Mononuclear cell (primary cell): ENCODE data around the gene VPS11. TPM values are rescaled to one million over a fixed set of nuclear protein-coding genes. Genes with fewer than 3 reads are reported as not detected.
A peak's percentile ranks its signal among the peaks of the same experiment; 100 is the strongest.
"Not testable (repeated sequence)": the region's sequence is repeated elsewhere in the genome, so short reads cannot be mapped to it uniquely, and the experiment has no call there.

ENCODE experiments used
- H3K27me3 ChIP-seq: 2 replicates; pipeline ENCODE4 v1.6.0; 2011; ENCODE audit warnings: low read length, control low read depth; ENCODE audit not compliant: insufficient read depth
- H3K4me1 ChIP-seq: 2 replicates; pipeline ENCODE4 v1.5.1; 2011; ENCODE audit warnings: mild to moderate bottlenecking, low read length, control low read depth; ENCODE audit not compliant: insufficient read depth
- H3K4me3 ChIP-seq: 2 replicates; pipeline ENCODE4 v1.5.1; 2011; ENCODE audit warnings: mild to moderate bottlenecking, low read length, moderate library complexity
- H3K9me3 ChIP-seq: 2 replicates; pipeline ENCODE4 v1.5.1; 2011; ENCODE audit warnings: low read depth, mild to moderate bottlenecking, control low read depth, low read length
- total RNA-seq: library from RNA; depleted of rRNA; stranded (reverse); fragments of >200 nt; gene quantifications from one replicate; pipeline ENCODE4 v1.2.3, GENCODE V29; 2012

Gene VPS11
- total RNA-seq, 1 donor: 34.7 TPM

DNA sequence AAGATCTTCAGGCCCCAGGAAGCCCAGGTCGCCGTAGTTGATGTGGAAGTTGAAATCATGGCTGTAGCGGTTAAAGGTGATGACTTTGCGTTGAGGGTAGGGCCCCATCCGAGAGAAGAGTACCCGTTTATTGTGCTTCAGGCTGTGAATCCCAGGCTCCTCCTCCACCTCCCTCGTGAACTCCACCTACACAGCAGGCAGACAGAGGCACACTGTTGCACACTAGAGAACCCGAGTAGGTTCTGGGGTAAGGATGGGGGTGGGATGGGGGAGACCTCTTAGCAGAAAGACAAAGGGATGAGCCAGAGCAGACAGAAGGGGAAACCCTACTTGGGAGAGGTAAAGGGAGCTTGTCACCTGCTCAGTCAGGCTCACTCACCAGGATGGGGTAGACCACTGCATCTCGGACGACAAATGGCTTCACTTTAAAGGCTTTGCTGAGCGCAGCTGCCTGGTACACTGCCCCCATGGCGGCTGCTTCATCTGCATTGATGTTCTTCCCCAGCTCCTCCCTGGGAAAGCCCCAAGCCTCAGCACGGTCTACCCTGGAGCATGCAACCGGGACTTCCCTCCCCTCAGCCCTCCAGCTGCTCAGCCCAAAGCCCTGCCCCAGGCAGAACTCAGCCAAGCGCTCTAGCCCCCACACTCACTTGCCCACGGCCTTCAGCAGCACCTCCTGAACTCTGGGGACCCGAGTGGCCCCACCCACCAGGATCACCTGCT lies 16.0 kb upstream of the VPS11 start:
- no peaks in the 10 kb centered on the region for H3K27me3 ChIP-seq
- H3K4me3 ChIP-seq: no peak overlapping the region
- H3K9me3 ChIP-seq: no peaks in the 10 kb centered on the region
- H3K4me1 ChIP-seq: peaks cover 19% of the 10 kb centered on the region

DNA sequence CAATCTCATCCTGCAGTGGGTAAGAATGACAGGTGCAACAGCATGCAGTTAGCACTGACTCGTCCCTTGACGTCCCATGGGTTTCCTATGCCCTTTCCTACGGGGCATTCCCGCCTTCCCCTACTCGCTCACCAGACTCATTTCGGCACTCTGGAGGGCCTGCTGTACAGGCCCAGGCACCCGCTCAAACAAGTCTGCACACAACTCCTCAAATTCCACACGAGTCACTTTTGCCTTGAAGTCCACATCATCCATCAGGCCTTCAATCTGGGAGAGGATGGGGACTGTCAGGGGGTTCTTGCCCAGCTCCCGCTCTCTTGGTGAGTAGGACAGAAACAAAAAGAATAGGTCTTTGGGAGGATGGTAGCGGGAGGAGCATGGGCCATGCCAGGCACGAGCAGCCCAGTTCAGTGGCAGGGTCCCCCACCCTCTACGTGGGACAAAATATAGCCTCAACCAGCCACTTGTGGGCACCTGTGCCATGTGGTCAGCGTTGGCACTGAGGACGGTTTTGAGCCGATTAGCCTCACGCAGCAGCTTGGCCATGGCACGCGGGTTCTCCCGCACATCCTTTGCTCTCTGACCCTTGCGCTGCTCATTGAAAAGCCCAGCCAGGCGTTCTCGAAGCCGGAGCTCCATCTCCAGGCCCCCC lies 15.3 kb upstream of the VPS11 start:
- Histone ChIP-seq H3K4me1 (peaks cover 19% of the 10 kb centered on the region), H3K9me3 (no peaks in the 10 kb centered on the region), H3K4me3 (no peak overlapping the region), H3K27me3 (no peaks in the 10 kb centered on the region)

DNA sequence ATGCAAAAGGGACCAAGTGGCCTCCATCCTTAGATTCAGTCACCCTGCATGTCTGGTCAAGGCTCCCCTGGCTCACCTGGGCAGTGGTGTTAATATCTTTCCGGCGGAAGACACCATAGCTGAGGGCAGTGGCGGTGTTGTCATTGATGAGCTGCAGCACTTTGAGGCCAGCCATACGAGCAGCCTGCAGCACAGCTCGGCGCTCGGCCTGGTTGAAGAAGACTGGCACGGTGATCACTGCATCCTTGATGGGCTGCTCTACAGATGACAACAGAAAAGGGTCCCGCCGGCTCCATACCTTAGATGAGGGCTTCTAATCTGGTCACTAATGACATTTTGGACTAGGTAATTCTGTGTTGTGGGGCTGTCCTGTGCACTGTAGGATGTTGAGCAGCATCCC lies 13.2 kb upstream of the VPS11 start:
- no peaks in the 10 kb centered on the region for H3K27me3 ChIP-seq
- H3K9me3 ChIP-seq: no peaks in the 10 kb centered on the region
- no peak overlapping the region for H3K4me3 ChIP-seq
- peaks cover 30% of the 10 kb centered on the region for H3K4me1 ChIP-seq

DNA sequence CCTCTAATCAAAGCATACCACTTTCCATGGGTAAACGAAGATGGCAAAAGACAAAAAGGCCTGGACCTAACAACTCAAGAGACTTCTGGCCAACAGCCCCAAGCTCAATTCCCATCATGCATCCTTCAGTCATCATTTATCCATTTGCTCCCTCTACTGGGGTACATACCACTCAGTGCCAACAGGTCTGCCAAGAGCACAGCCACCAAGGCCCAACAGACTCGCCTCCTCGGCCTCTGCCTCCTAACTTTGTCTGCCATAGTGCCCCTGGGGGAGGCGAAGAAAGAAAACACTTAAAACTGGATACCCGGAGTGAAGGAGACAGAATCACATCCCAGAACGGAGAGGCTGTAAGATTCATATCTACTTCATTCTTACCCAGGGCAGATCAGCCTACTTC lies 11.7 kb upstream of the VPS11 start:
- Histone ChIP-seq H3K4me3 (peak overlapping the region; percentile 73), H3K4me1 (peaks cover 30% of the 10 kb centered on the region), H3K9me3 (no peaks in the 10 kb centered on the region), H3K27me3 (no peaks in the 10 kb centered on the region)

DNA sequence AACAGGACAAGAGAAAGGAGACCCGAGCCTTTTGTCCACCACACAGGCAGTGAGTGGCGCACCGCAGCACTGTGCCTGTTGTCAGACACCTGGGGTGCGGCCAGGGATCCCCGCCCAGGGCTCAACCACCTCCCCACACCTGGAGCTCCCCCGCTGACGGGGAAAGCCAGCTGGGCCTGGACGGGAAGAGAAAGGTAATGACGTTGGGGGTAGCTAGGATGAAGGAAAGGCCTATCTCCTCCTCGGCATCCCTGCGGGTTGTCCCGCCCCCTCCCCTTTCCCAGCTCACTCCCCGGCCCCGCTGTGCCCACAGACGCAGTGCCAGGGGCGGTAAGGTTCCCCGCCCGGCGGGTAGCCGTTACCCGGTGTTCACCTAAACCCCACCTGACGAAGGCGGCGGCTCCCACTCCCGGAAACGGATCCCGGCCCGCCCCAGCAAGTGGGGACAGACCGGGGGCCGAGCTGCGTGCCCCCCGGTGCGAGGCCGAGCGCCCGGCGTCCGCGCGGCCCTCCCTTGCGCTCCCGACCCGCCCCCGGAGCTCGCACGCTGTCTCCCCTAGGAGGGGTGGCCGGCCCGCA lies 11.1 kb upstream of the VPS11 start:
- peak overlapping the region; percentile 73 for H3K4me3 ChIP-seq
- no peaks in the 10 kb centered on the region for H3K27me3 ChIP-seq
- H3K9me3 ChIP-seq: no peaks in the 10 kb centered on the region
- H3K4me1 ChIP-seq: peaks cover 30% of the 10 kb centered on the region

DNA sequence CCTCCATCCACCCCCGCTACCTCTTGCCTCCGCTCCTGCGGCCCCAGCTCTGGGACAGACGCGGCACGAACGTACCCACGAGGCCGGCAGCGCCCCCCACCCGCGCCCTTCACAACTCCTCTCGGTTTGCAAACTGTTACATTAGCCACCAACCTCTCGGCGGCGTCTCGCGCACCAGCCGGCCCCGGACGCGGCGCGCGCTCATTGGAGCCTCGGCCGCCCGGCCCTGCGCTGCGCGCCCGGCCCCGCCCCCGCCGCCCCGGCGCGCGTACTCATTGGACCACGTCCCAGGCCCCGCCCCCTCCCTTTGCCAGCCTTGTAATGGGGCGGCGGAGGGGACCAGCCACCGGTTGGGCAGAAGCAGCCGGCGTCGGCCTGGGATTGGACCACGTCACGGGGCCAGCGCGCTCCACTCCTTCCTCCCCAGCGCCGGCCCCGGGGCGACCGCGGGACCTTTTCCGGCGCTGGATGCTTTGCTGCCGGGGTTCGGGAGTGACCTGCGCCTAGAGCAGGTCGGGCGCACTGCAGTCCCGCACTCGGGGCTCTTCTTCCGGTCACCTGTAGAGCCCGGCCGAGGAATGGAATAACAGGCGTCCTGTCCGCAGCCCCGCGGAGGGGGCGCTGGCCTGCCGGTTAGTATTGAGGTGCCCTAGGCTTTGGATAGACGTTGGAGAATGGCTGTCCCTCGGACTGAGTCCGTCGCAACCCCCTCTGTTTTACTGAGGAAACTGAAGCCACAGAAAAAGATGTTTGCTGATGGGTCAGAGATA lies 10.4 kb upstream of the VPS11 start, which contains the start of gene HYOU1:
Gene HYOU1 (minus strand): TSS at position 206 of the 770 bp plus-strand sequence. CDS start 1,045 bp downstream, outside the sequence.
- Histone ChIP-seq H3K27me3 (no peaks in the 10 kb centered on the region), H3K9me3 (no peaks in the 10 kb centered on the region), H3K4me3 (peak within 1 kb of the TSS; percentile 88), H3K4me1 (peaks cover 30% of the 10 kb centered on the region)

DNA sequence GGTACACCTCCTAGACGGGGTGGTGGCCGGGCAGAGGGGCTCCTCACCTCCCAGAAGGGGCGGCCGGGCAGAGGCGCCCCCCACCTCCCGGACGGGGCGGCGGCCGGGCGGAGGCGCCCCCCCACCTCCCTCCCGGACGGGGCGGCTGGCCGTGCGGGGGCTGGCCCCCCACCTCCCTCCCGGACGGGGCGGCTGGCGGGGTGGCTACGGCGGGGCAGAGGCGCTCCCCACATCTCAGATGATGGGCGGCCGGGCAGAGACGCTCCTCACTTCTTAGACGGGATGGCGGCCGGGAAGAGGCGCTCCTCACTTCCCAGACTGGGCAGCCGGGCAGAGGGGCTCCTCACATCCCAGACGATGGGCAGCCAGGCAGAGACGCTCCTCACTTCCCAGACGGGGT lies 8.5 kb upstream of the VPS11 start:
- not testable (repeated sequence) for H3K9me3 ChIP-seq, H3K27me3 ChIP-seq, H3K4me3 ChIP-seq
- peaks cover 30% of the 10 kb centered on the region for H3K4me1 ChIP-seq

DNA sequence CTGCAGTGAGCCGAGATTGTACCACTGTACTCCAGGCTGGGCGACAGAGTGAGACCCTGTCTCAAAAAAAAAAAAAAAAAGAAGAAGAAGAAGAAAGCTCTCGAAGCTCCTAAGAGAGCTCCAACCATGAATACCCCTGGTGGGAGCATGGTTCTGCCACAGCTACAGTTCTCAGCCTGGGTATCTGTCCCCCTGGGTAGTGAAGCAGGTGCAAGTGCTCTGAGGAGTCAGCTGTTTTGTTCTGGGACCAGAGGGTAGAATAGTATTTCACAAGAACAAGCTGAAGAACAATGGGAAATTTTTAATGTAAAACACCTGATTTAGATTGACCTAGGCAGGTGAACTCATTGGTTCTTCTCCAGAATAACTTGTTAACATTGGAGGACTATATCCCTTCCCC lies 6.4 kb upstream of the VPS11 start:
- Histone ChIP-seq H3K4me3 (no peak overlapping the region), H3K9me3 (no peaks in the 10 kb centered on the region), H3K4me1 (peaks cover 23% of the 10 kb centered on the region), H3K27me3 (no peaks in the 10 kb centered on the region)

DNA sequence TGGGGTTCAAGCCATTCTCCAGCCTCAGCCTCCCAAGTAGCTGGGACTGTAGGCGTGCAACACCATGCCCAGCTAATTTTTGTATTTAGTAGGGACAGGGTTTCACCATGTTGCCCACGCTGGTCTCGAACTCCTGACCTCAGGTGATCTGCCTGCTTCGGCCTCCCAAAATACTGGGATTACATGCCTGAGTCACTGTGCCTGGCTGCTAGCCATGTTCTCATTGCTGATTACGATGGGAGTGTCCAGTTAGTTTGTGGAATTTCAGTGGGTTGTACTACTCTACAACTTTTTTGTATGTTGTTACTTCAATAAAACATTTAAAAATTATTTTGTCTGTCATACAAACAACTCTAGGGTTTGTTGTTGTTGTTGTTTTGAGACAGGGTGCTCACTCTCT lies 4.8 kb upstream of the VPS11 start:
- no peak overlapping the region for H3K4me3 ChIP-seq

DNA sequence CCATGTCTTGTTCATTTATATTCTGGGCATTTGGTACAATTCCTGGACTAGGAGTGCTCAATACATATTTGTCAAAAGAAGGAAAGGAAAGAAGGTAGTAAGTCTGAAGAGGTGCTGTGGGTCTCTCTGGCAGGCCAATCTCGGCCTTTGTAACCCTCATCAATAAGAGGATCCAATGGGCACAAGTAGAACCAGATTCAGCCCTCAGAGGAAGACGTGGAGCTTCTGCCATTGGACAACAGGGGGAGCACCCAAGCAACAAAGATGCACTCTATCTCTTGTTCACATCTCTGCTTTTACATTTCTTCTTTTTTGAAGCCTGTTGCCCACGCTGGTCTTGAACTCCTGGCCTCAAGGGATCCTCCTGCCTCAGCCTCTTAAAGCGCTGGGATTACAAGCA lies 2.2 kb upstream of the VPS11 start:
- Histone ChIP-seq H3K27me3 (no peaks in the 10 kb centered on the region), H3K4me1 (peaks cover 33% of the 10 kb centered on the region), H3K4me3 (no peak overlapping the region), H3K9me3 (no peaks in the 10 kb centered on the region)

More for the DNA sequence above, 4.8 kb upstream of the VPS11 start:
- H3K4me1 ChIP-seq: peaks cover 24% of the 10 kb centered on the region
- H3K9me3 ChIP-seq: no peaks in the 10 kb centered on the region
- no peaks in the 10 kb centered on the region for H3K27me3 ChIP-seq

DNA sequence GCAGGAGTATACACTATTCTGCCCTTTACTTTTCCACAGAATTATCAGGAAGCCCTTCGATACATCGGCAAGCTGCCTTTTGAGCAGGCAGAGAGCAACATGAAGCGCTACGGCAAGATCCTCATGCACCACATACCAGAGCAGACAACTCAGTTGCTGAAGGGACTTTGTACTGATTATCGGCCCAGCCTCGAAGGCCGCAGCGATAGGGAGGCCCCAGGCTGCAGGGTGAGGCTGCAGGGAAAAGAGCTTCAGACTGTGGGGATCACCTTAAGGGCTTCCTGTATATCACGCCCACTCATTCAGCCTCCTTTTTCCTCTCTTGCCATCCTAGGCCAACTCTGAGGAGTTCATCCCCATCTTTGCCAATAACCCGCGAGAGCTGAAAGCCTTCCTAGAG lies 10.2 kb downstream of the VPS11 start:
- no peaks in the 10 kb centered on the region for H3K27me3 ChIP-seq
- H3K4me3 ChIP-seq: no peak overlapping the region
- H3K4me1 ChIP-seq: no peaks in the 10 kb centered on the region
- H3K9me3 ChIP-seq: no peaks in the 10 kb centered on the region

DNA sequence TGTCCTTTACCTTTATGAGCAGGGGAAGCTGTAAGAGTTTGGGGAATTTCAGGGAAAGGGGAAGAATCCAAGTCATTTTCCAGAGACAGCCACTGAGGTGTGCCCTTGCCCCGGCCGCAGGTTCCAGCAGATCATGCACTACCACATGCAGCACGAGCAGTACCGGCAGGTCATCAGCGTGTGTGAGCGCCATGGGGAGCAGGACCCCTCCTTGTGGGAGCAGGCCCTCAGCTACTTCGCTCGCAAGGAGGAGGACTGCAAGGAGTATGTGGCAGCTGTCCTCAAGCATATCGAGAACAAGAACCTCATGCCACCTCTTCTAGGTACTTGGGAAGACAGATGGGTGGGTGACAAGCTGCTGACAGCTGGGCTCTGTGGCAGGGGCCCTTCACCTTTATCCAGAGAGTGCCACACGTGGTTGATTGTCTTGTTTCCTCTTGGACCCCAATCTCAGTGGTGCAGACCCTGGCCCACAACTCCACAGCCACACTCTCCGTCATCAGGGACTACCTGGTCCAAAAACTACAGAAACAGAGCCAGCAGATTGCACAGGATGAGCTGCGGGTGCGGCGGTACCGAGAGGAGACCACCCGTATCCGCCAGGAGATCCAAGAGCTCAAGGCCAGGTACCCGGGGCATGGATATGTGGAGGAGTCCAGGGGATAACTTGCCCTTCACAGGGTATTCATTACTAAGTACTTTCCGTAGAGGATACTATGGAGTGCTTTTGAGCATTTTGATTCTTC lies 11.2 kb downstream of the VPS11 start:
- no peak overlapping the region for H3K4me3 ChIP-seq
- H3K27me3 ChIP-seq: no peaks in the 10 kb centered on the region
- no peaks in the 10 kb centered on the region for H3K9me3 ChIP-seq
- H3K4me1 ChIP-seq: no peaks in the 10 kb centered on the region

DNA sequence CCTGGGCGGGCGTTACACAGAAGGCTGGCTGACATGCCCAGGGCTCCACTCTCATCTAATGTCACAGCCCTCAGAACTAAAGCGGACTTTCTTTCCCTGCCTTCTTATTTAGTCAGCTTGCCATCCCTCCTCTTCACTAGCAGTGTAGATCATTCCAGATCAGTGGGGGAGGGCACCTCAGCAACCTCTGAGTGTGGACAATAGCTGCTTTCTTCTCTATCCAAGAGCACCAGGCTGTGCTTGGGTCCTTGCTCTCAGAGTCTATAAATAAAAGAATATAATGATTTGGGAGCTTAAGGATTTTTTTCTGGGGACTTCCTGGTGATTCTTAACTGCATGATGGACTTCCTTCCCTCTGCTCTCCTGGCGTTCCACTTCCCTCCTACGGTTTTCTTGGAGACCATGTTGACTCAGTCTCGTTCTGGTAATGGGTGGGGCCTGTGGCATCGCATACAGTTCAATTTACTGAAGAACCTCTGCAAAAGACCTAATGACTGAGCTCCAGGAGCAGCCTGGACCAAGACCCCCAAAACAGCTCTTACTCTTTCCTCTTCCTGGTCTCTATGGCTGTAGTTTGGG lies 14.2 kb downstream of the VPS11 start:
- peaks cover 18% of the 10 kb centered on the region for H3K4me1 ChIP-seq
- H3K9me3 ChIP-seq: no peaks in the 10 kb centered on the region
- no peaks in the 10 kb centered on the region for H3K27me3 ChIP-seq
- no peak overlapping the region for H3K4me3 ChIP-seq

DNA sequence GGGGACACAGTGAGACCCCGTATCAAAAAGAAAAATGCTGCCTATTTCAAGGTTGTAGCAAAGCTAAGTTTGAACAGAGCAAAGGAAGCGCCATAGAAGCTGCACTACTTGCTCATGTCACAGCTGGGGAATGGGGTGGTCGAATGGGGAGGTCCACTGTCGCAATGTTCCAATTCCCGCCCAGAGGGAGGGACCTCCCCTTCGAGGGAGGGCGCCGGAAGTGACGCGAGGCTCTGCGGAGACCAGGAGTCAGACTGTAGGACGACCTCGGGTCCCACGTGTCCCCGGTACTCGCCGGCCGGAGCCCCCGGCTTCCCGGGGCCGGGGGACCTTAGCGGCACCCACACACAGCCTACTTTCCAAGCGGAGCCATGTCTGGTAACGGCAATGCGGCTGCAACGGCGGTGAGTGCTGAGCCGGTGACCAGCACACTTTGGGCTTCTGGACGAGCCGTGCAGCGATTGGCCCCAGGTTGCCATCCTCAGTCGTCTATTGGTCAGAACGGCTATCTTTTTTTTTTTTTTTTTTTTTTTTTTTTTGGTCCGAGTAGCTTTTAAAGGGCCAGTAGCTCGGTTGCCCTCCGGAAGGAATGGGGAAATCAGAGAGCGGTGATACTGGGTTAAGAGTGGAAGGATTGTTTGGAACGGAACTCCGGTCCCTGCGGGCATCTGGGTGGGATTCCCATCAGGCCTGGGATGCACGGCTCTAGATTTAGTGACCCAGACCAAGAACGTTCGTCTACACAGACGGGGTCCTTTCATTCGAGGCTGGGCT lies 17.2 kb downstream of the VPS11 start, which contains the start of gene HMBS:
Gene HMBS (plus strand): TSS at position 219 of the 774 bp plus-strand sequence. CDS start 153 bp downstream, at position 372.
- Histone ChIP-seq H3K9me3 (no peaks in the 10 kb centered on the region), H3K27me3 (no peaks in the 10 kb centered on the region), H3K4me3 (peak within 1 kb of the TSS; percentile 80)

More for the DNA sequence above, 17.2 kb downstream of the VPS11 start, which contains the start of gene HMBS:
- peaks cover 30% of the 10 kb centered on the region for H3K4me1 ChIP-seq
